Lower leg skin (tissue), 3 donors: Measurements from ENCODE around the gene APOD.

Source experiments
- POLR2A ChIP-seq, 2 donors: fragments of 450-650 bp; IDR thresholded peaks; one replicate each; pipeline ENCODE4 v1.6.1; 2016 to 2017; ENCODE audit warnings: antibody characterized with exemption in 2 of 2, mild to moderate bottlenecking in 1 of 2, moderate library complexity in 1 of 2
- TF ChIP-seq, protein P1 (sequence below), 3 donors: fragments of 450-650 bp; IDR thresholded peaks; one replicate each; pipeline ENCODE4 v1.5.1; 2016; ENCODE audit warnings: antibody characterized with exemption in 3 of 3, mild to moderate bottlenecking in 3 of 3, moderate library complexity in 2 of 3

DNA sequence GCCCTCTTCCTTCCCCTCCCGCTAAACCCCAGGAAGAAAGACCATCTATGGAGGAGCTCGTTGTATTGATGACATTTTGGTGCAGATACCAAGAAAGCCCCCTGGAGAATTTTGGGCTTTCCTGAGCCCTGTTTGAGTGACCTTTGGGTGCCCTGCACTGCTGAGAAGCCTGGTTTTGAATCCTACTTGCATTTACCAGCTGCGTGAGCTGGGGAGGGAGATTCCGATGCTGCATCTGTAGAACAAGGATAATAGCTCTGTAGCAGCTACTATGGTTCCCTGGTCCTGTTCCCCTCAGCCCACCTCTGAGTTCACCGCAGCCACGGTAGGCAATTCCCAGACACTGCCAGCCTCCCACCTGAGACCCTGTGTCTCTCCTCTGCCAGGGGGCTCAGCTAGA is 5.2 kb downstream of the APOD start:
- TF ChIP-seq, protein P1, sequence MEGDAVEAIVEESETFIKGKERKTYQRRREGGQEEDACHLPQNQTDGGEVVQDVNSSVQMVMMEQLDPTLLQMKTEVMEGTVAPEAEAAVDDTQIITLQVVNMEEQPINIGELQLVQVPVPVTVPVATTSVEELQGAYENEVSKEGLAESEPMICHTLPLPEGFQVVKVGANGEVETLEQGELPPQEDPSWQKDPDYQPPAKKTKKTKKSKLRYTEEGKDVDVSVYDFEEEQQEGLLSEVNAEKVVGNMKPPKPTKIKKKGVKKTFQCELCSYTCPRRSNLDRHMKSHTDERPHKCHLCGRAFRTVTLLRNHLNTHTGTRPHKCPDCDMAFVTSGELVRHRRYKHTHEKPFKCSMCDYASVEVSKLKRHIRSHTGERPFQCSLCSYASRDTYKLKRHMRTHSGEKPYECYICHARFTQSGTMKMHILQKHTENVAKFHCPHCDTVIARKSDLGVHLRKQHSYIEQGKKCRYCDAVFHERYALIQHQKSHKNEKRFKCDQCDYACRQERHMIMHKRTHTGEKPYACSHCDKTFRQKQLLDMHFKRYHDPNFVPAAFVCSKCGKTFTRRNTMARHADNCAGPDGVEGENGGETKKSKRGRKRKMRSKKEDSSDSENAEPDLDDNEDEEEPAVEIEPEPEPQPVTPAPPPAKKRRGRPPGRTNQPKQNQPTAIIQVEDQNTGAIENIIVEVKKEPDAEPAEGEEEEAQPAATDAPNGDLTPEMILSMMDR (IDR thresholded peaks at IDR 0.05): no peak
- TF ChIP-seq POLR2A (IDR thresholded peaks at IDR 0.05): no peak
